AML-193 (cell line): Measurements from ENCODE around the gene DUSP10.

Experiments
- DNase-seq, 2 experiments: peaks; one replicate each; lab custom pipeline; 2025; lab: John Stamatoyannopoulos, UW

DUSP10 gene

DNA sequence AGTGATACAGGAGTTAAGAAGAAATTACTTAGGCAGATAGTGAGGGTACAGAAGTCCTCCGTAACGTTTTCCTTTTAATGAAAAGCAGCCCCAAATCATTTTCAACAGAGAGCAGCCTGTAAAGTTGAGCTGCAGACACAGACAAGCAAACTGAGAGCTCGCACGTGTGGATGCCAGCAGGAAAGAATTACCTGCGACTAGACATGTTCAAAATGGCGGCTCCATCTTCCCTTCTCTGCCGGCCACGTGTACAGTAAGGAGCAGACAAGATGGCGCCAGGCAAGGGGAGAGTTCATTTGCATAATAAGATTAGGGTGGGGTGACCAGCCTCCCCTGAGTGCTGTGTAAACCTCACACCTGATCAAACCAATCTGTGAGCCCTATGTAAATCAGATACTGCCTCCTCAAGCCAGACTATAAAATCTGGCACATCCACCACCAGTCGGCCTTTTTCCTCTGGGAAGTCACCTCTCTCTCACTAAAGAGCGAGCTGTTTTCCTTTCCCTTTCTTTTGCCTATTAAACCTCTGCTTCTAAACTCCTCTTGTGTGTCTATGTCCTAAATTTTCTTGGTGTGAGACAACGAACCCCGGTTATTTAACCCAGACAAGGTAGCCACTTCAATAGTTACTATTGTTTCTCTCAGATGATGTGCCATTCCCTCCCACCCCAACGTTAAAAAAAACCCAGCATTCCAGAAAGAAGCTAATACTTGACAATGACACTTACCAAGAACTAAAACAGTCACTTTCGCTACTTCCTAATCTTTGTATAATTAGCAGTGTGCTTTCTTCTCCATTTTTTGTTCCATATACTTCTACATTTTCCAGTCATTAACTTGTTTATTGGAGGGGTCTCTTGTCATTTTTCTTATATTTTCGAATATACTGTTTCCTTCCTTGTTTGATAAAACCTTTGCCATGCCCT is 27.4 kb downstream of the DUSP10 start:
- DNase-seq: no peak

GRCh38 chr1:221712776-221713431 is 29.0 kb downstream of the DUSP10 start:
- DNase-seq: peak; percentile 51 to 64

DNA sequence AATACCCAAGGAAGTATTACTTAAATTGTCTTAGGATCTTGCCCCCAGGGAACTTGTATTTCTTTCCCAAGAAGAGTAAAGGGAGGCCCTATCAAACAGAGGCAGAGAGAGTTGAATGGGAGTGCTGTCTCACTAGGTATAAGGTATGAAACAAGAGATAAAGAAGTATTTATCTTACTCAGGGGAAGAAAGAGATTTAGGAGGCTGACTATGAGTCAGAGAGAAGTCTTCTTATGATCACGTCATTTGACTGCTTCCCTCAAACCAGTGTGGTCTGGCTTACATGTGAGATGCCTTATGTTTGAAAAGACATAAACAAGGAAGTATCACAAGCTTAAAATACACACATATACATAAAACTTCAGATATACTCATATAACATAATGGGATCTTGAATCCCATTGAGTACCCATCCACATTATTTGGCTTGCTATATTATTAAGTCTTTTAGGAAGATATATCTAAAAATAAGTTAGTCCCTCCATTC is 29.6 kb downstream of the DUSP10 start:
- peak; percentile 22 for DNase-seq

DNA sequence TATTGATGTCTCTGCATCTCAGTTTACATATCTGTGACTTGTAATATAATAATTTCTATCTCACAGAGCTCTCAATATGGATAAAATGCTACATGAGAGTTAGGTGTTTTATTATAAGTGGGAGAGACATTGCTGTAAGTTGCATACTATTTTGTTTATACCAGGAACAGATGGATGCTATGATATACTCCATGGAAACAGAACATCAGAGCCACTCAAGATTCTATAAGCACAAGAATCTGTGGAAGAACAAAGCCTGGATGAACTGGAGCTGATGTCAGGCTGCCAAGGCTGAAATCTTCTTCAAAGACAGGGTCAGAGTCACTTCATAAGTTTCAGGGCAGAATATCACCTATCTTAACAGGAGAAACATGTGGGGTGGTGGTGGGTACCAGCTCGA is 30.2 kb downstream of the DUSP10 start:
- no peak for DNase-seq

DNA sequence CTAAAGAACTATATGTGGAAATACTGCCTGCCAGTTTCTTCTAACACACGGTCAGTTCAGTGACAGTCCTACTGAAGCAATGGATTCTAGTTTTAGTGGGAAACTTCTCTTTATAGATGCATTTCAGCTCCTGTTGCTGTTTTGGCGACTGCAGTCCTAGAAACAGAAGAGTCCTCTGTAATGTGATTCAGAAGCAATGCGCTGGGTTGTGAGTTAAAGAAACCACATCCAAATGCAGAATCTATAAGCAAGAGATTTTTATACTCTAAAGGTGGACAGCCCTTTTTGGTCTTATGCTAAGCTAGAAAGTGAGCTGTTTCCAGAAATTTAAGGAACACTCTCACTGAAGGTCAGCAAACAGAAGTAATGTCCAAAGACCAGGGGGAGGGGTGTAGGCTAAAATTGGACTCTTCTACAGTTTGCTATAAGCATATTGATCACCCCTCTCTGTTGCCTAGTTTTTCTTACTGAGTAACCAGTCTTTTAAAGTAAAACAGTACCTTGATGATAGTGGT is 30.8 kb downstream of the DUSP10 start:
- DNase-seq: no peak

- DNase-seq: no peak
These were observed 32.0 kb downstream of the DUSP10 start for GRCh38 chr1:221709854-221710253.

- DNase-seq: peak; percentile 12 to 30
These were observed 32.9 kb downstream of the DUSP10 start for GRCh38 chr1:221708987-221709386.

- DNase-seq: peak; percentile 98 to 99
These were observed 33.8 kb downstream of the DUSP10 start for GRCh38 chr1:221708076-221708571.

DNA sequence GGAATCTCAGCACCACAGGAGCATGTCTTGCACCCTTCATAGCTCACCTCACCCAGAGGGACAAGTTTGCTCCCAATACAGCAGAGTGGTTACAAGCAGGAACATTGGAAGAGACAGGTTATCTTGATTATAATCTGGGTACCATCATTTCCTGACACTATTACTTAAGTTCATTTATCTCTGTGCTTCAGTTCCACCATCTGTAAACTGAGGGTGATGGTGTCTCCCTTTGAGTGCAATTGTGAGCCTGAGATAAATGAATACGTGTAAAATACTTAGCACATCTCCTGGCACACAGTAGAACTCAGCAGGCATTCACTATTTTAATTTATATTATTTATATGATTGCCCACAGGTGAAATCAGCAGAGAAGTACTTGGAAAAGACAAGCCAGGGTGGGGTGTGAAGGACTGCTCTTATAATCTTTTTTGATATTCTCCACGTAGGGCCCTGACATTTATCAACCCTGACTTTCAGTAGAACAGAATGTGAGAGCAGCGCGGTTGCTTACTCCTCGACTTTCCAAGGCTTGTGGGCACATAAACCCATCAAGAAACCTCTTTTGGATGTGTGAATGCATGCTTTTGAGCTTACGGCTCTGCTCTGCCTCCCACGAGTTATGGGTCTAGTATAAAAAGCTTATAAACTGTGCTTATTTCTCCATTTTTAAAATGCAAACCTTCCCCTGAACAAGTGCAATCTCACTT is 34.9 kb downstream of the DUSP10 start:
- no peak for DNase-seq

GRCh38 chr1:221706191-221706590 is 35.7 kb downstream of the DUSP10 start:
- no peak for DNase-seq

DNA sequence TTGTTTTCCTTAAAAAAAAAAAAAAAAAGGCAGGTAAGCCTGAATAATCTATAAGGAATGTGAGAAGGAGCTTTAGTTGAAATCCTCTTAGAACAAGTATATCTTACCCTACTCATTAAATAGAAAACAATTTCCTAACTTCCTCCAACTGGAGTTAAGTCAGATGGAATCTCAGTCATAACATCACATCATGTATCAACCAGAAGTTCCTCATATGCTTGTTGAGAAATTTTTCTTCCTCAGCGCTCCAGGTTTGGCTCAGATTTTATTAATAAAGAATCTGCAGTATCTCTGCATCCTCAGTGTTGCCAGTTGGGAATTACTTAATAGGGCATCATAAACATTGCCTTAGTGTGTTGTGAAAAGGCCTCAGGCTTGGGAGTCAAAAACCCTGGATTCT is 37.6 kb downstream of the DUSP10 start:
- peak; percentile 55 for DNase-seq

GRCh38 chr1:221701570-221702186 is 40.2 kb downstream of the DUSP10 start:
- peak; percentile 15 to 22 for DNase-seq

- no peak for DNase-seq
These were observed 40.9 kb downstream of the DUSP10 start for GRCh38 chr1:221700948-221701347.

DNA sequence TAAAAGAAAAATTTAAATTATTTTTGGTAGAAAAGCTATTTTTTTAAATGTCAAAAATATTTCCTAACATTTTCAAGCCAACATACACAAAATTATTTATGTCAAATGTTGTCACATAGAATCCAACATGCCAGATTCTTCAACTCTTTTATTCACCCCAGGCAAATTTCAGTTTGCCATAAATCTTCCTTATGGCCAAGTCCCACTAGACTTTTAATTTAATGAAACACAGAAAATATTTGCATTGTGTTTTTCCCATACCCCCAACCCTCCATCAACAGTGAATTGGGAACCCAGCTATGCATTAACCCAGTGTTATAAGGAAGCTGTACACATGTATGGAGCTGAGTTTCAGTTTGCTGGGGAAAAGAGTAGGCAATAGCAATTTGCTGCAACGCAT is 41.4 kb downstream of the DUSP10 start:
- DNase-seq: no peak

GRCh38 chr1:221699978-221700519 is 41.8 kb downstream of the DUSP10 start:
- no peak for DNase-seq

- no peak for DNase-seq
These were observed 42.3 kb downstream of the DUSP10 start for GRCh38 chr1:221699577-221699976.

DNA sequence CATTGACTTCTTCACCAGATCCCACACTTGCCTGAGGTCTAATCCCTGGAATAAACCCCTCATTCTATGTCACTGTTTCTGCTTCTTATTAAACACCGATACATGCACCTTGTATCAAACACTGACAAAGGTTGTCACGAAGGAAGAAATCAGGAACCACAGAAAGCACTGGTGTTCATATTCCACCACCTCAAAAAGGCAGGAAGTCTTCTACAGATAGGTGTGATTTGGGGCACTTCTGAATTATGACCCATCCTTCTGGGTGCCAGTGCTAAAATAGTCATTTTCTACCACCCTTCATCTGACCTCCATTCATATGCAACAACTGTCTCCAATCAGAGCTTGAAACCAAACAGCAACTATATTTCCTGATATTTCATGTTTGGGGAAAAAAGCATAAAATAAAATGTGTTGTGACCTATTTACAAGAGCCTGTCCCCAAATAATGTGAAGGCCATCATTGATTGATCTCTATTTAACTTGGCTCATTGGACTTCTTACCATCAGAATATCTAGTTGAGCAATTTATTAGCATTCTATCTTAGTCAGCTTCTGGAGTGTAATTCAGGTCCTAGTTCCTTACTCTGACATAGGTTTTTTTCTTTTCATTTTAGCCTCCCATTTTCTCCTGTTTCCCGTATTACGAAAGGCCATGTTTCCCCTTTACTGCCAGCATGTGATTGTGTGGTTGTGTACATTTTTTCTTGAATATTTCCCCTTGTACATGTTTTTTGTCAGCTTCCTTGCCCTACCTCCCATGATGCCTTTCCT is 43.1 kb downstream of the DUSP10 start:
- peak; percentile 60 to 67 for DNase-seq

GRCh38 chr1:221697923-221698425 is 43.9 kb downstream of the DUSP10 start:
- no peak for DNase-seq

- no peak for DNase-seq
These were observed 45.0 kb downstream of the DUSP10 start for GRCh38 chr1:221696718-221697461.

GRCh38 chr1:221696027-221696426 is 45.9 kb downstream of the DUSP10 start:
- DNase-seq: no peak
